Mesendoderm (in vitro differentiated cells): ENCODE data around the gene CCDC167.

ENCODE experiments used
- DNase-seq: peaks from one replicate; pipeline ENCODE4 v3.0.0; 2013
- H2AK5ac ChIP-seq: 2 replicates; pipeline ENCODE4 v1.6.1; 2013; ENCODE audit warnings: low read length, inconsistent platforms
- H2BK120ac ChIP-seq: 2 replicates; pipeline ENCODE4 v1.6.1; 2013; ENCODE audit warnings: low read depth, mild to moderate bottlenecking, low read length, moderate library complexity, mixed read lengths
- H2BK15ac ChIP-seq: replicated peaks from 2 replicates; pipeline ENCODE4 v1.6.1; 2013; ENCODE audit warnings: low read depth, mild to moderate bottlenecking, moderate library complexity
- H2BK5ac ChIP-seq: 2 replicates; pipeline ENCODE4 v1.6.1; 2013; ENCODE audit warnings: low read length, inconsistent platforms
- H3K18ac ChIP-seq: 2 replicates; pipeline ENCODE4 v1.6.1; 2013; ENCODE audit warnings: mild to moderate bottlenecking, low read length, mixed read lengths
- H3K23ac ChIP-seq: one replicate; pipeline ENCODE4 v1.6.1; 2013; ENCODE audit warnings: low read length
- H3K27ac ChIP-seq: 2 replicates; pipeline ENCODE4 v1.5.1; 2013; ENCODE audit warnings: low read depth, mild to moderate bottlenecking, inconsistent platforms, low read length, moderate library complexity
- H3K27me3 ChIP-seq: 2 replicates; pipeline ENCODE4 v1.6.1; 2013; ENCODE audit warnings: low read length, control low read depth, mild to moderate bottlenecking, inconsistent platforms; ENCODE audit not compliant: insufficient read depth, poor library complexity
- H3K36me3 ChIP-seq: 2 replicates; pipeline ENCODE4 v1.6.1; 2013; ENCODE audit warnings: low read length, inconsistent platforms; ENCODE audit not compliant: control insufficient read depth, insufficient read depth
- H3K4ac ChIP-seq: one replicate; pipeline ENCODE4 v1.6.1; 2013; ENCODE audit warnings: low read depth, mild to moderate bottlenecking, low read length, moderate library complexity
- H3K4me1 ChIP-seq: 2 replicates; pipeline ENCODE4 v1.6.1; 2013; ENCODE audit warnings: low read depth, low read length, inconsistent platforms; ENCODE audit not compliant: control insufficient read depth
- H3K4me2 ChIP-seq: 2 replicates; pipeline ENCODE4 v1.6.1; 2013; ENCODE audit warnings: low read length
- H3K4me3 ChIP-seq: 2 replicates; pipeline ENCODE4 v1.5.1; 2013; ENCODE audit warnings: mild to moderate bottlenecking, low read length
- H3K56ac ChIP-seq: one replicate; pipeline ENCODE4 v1.6.1; 2013; ENCODE audit warnings: low read length
- H3K79me1 ChIP-seq: 2 replicates; pipeline ENCODE4 v1.6.1; 2013; ENCODE audit warnings: low read length, inconsistent platforms
- H3K79me2 ChIP-seq: 2 replicates; pipeline ENCODE4 v1.6.1; 2013; ENCODE audit warnings: mild to moderate bottlenecking, low read length; ENCODE audit not compliant: control insufficient read depth, insufficient read depth
- H3K9ac ChIP-seq: 2 replicates; pipeline ENCODE4 v1.6.1; 2013; ENCODE audit warnings: low read length, inconsistent platforms
- H4K5ac ChIP-seq: one replicate; pipeline ENCODE4 v1.6.1; 2013; ENCODE audit warnings: low read length
- H4K8ac ChIP-seq: one replicate; pipeline ENCODE4 v1.6.1; 2013; ENCODE audit warnings: low read depth, mild to moderate bottlenecking, control low read depth, low read length, moderate library complexity
- WGBS: extraction: QIAGEN DNeasy Blood & Tissue Kit; methylation state at CpG from one replicate; pipeline ENCODE4 v1.1.7; 2013; ENCODE audit warnings: low lambda C conversion rate, missing lambda C conversion rate; ENCODE audit not compliant: insufficient coverage; ENCODE audit errors: extremely low coverage; 5-methylcytosine and 5-hydroxymethylcytosine counted together

CCDC167 gene

DNA sequence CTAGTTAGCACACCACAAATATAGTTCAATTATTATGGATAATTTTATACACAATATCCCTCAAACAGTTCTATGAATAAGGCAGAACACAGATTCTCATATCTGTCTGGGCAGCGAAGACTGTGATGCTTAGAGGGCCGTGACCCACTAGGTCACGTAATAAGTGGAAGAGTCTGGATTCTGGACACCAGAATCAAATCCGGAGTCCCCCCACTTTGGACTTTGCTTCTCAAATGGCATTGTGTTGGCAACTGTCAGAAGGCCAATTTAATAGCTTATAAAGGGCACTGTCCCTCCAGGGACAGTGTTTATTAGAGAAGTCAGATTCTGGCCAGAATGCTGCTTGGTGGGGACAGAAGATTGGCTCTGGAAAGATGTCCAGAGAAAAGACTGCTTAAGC is 6.8 kb upstream of the CCDC167 start:
- Histone ChIP-seq H3K9ac (no peak overlapping the region), H3K4me3 (no peak overlapping the region), H3K4ac (no peak overlapping the region), H3K23ac (no peak overlapping the region), H4K8ac (no peak overlapping the region), H3K56ac (no peak overlapping the region), H3K79me2 (no peaks in the 10 kb centered on the region), H4K5ac (no peak overlapping the region), H3K4me2 (no peak overlapping the region), H3K79me1 (no peaks in the 10 kb centered on the region), H2BK5ac (no peak overlapping the region), H2BK15ac (no peak overlapping the region), H2AK5ac (no peak overlapping the region), H3K27ac (no peak overlapping the region), H3K4me1 (no peaks in the 10 kb centered on the region), H2BK120ac (no peak overlapping the region), H3K36me3 (no peaks in the 10 kb centered on the region), H3K27me3 (no peaks in the 10 kb centered on the region), H3K18ac (no peak overlapping the region)
- WGBS, result no CpG with 5 or more reads among the region's 4 CpGs
- DNase-seq, result no peak

DNA sequence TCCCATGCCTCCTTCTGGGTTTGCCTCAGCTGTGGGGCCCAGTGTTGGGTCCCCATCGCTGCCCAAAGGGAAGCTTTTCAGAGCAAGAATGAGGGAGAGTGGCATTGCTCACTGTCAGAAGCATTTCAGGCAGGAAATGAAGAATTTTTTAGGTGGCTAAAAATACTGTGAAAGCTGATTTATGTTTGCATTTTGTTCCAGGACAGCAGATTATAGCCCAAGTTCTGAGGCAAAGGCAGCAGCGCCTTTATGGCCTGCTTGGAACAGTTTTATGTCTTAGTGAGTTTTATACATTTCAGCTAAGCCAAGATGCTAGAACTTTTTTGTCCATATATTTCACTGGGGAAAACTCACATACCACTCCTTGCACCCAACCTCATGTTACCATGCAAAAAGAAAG is 4.3 kb upstream of the CCDC167 start:
- no peak overlapping the region for H2BK5ac ChIP-seq
- no peak overlapping the region for H3K56ac ChIP-seq
- no peaks in the 10 kb centered on the region for H3K27me3 ChIP-seq
- no peaks in the 10 kb centered on the region for H3K79me1 ChIP-seq
- no peak for DNase-seq
- no peak overlapping the region for H4K5ac ChIP-seq
- H3K4me3 ChIP-seq, result no peak overlapping the region
- no peak overlapping the region for H3K9ac ChIP-seq
- H3K4me2 ChIP-seq, result no peak overlapping the region
- no peak overlapping the region for H2AK5ac ChIP-seq
- H3K4ac ChIP-seq, result no peak overlapping the region
- no peak overlapping the region for H4K8ac ChIP-seq
- no peak overlapping the region for H2BK15ac ChIP-seq
- no peak overlapping the region for H3K18ac ChIP-seq
- no peak overlapping the region for H3K27ac ChIP-seq
- WGBS, result no CpG with 5 or more reads among the region's 2 CpGs
- peaks cover under 1% of the 10 kb centered on the region for H3K4me1 ChIP-seq
- no peaks in the 10 kb centered on the region for H3K79me2 ChIP-seq
- H3K36me3 ChIP-seq, result no peaks in the 10 kb centered on the region
- no peak overlapping the region for H3K23ac ChIP-seq
- no peak overlapping the region for H2BK120ac ChIP-seq

DNA sequence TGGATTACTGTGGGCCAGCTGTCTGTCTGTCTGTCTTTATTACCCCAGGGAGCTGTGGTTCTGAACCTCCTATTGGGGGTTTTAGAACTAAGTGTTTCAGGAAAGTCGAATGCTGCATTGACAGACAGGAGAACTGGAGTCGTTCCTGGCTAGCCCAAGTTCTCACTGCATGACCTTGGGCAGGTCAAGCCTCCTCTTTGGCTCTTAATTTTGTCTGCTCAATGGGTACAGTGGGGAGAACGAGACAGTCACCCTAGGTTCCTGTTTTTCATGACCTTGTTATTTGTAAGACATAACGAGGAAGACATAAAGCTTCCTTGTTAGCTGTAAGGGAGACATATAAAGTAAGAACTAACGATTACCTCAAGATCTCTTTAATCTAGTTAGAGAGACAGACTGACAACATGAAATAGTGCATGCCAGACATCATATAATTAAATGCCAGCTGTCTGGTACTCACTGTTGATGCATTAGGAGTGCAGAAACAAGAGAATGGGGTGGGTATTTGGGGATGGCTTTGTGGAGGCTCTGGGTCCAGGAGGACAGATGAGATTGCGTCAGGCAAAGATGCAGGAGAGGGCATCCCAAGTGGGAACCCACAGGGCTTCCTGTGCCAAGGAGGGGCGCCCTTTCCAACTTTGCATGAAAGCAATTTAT is 3.7 kb upstream of the CCDC167 start:
- no CpG with 5 or more reads among the region's 7 CpGs for WGBS
- Histone ChIP-seq H3K4me2 (no peak overlapping the region), H3K79me1 (no peaks in the 10 kb centered on the region), H3K9ac (no peak overlapping the region), H3K27me3 (no peaks in the 10 kb centered on the region), H2BK5ac (no peak overlapping the region), H4K8ac (no peak overlapping the region), H3K23ac (no peak overlapping the region), H2AK5ac (no peak overlapping the region), H2BK120ac (no peak overlapping the region), H4K5ac (no peak overlapping the region), H3K27ac (no peak overlapping the region), H2BK15ac (no peak overlapping the region), H3K36me3 (no peaks in the 10 kb centered on the region), H3K18ac (no peak overlapping the region), H3K4me1 (peaks cover 3% of the 10 kb centered on the region), H3K4me3 (no peak overlapping the region), H3K4ac (no peak overlapping the region), H3K56ac (no peak overlapping the region), H3K79me2 (no peaks in the 10 kb centered on the region)
- DNase-seq, result no peak

DNA sequence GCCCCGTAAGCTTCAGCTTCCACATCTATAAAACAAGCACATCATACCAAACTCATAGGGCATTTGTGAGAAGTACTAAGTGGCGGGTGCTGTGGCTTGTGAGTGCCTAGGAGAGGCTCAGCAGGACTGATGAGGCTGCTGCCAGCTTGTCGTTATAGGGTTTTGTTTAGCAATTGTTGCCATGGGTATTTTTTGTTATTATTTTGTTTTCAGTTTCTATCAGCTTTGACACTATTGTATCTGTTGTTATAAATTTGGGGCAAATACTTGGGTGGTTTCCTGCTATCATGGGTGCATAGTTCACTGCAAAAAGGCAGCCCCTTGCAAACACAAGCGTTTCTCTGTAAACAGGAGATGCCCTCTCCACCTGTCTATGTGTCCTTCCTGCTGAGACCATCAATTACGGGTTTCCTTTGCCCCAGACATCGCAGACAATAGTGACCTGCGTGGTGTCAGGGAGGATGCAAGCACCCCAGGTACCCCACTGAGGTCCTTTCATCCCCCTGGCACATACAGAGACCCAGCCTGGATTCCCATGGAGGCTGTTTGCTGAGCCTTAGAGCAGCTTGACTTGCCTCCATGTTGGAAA is 3.1 kb upstream of the CCDC167 start:
- no CpG with 5 or more reads among the region's 7 CpGs for WGBS

DNA sequence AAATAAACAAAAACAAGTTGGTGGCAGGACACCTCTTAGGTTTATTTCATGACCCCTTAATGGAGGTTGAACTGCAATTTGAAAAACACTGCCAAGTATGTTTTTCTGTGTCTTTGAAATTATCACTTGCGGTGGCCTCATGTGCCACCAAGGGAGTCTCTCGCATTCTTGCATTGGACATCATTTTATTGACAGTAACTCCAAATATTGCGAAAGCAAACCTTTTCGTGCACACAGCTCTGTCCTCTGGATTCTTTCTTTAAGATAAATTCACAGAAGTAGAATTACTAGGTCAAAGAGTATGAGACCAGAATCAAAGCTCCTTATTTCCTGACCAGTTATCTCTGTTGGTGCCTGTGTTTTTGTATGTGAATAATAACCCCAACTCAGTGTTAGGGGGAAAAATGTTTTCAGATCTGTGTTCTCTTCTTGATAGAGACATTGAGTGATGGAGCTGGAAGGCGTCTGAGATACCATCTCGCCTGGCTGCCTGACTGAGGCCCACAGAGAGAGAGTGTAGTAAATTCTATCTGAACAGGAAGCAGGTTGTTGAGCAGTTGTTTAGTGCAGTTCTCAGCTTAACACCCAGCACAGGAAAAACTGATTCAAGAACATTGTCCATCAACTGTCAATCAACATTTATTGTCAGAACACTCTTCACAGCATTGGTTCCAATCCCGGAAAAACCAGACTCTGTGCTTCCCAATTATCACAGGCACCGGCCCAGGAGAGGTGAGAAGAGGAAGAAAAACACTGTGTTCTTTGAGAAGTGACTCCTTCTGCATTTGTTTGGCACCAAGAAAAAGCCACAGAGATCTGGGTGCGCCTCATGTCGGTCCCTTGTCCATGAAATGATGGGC is 2.2 kb upstream of the CCDC167 start:
- Histone ChIP-seq H3K4ac (no peak overlapping the region), H3K4me1 (peaks cover 3% of the 10 kb centered on the region), H3K79me2 (no peaks in the 10 kb centered on the region), H3K9ac (no peak overlapping the region), H4K8ac (no peak overlapping the region), H3K27me3 (no peaks in the 10 kb centered on the region), H3K27ac (no peak overlapping the region), H3K79me1 (no peaks in the 10 kb centered on the region), H4K5ac (no peak overlapping the region), H2AK5ac (no peak overlapping the region), H3K36me3 (no peaks in the 10 kb centered on the region), H3K56ac (no peak overlapping the region), H3K23ac (no peak overlapping the region), H2BK5ac (no peak overlapping the region), H2BK15ac (no peak overlapping the region), H3K4me3 (no peak overlapping the region), H2BK120ac (no peak overlapping the region), H3K18ac (no peak overlapping the region), H3K4me2 (no peak overlapping the region)
- DNase-seq, result no peak
- WGBS, result no CpG with 5 or more reads among the region's 10 CpGs

More for the DNA sequence above, 3.1 kb upstream of the CCDC167 start:
- Histone ChIP-seq H3K4me1 (peaks cover 3% of the 10 kb centered on the region), H3K27ac (no peak overlapping the region), H2BK5ac (no peak overlapping the region), H2BK120ac (no peak overlapping the region), H3K27me3 (no peaks in the 10 kb centered on the region), H4K8ac (no peak overlapping the region), H3K56ac (no peak overlapping the region), H3K79me1 (no peaks in the 10 kb centered on the region), H3K4me2 (no peak overlapping the region), H4K5ac (no peak overlapping the region), H3K9ac (no peak overlapping the region), H2BK15ac (no peak overlapping the region), H3K23ac (no peak overlapping the region), H3K18ac (no peak overlapping the region), H3K4me3 (no peak overlapping the region), H3K4ac (no peak overlapping the region), H2AK5ac (no peak overlapping the region), H3K79me2 (no peaks in the 10 kb centered on the region), H3K36me3 (no peaks in the 10 kb centered on the region)
- DNase-seq, result no peak
